IMR-90 (cell line): Measurements from ENCODE around the gene TSPYL1. TPM values are rescaled to one million over a fixed set of nuclear protein-coding genes. Genes with fewer than 3 reads are reported as not detected.
"Not testable (repeated sequence)": the region's sequence is repeated elsewhere in the genome, so short reads cannot be mapped to it uniquely, and the experiment has no call there.

ENCODE experiments used
- ATAC-seq: fragments of 200-7000 bp; cut with Tn5 transposase; 2 replicates; pipeline ENCODE4 v1.9.1; 2020; ENCODE audit warnings: low read depth, mild to moderate bottlenecking, moderate library complexity
- BruUV-seq: library from RNA; stranded (reverse); fragments of 400-500 nt; replicated peaks from 2 replicates; lab custom pipeline; 2021; lab: Mats Ljungman, UMichigan
- CTCF ChIA-PET: fragments of 300-600 bp; formaldehyde crosslinking; extraction: SDS; loops from one replicate; lab custom pipeline; 2021; ENCODE audit warnings: antibody characterized with exemption; lab: Yijun Ruan, JAX
- POLR2A ChIA-PET: fragments of 300-600 bp; sonication (Branson Sonifier 250); formaldehyde crosslinking; loops from one replicate; lab custom pipeline; 2022; ENCODE audit warnings: antibody characterized with exemption; ENCODE audit not compliant: unreplicated experiment; lab: Charles Lee
- DNase-seq: peaks from one replicate; pipeline ENCODE4 v3.0.0; 2013
- H2AFZ ChIP-seq: replicated peaks from 2 replicates; pipeline ENCODE3; 2013; ENCODE audit warnings: low read length, mild to moderate bottlenecking; ENCODE audit not compliant: poor library complexity
- H2AK5ac ChIP-seq: 2 replicates; pipeline ENCODE4 v1.6.1; 2013; ENCODE audit warnings: low read depth, low read length, inconsistent platforms
- H2AK9ac ChIP-seq: replicated peaks from 2 replicates; pipeline ENCODE3; 2013; ENCODE audit warnings: mild to moderate bottlenecking, low read depth, low read length, moderate library complexity; ENCODE audit not compliant: poor library complexity
- H2BK120ac ChIP-seq: 2 replicates; pipeline ENCODE4 v1.6.1; 2013; ENCODE audit warnings: low read depth, low read length, inconsistent platforms
- H2BK15ac ChIP-seq: 3 replicates; pipeline ENCODE4 v1.6.1; 2013; ENCODE audit warnings: low read depth, low read length, inconsistent platforms
- H2BK20ac ChIP-seq: 2 replicates; pipeline ENCODE4 v1.6.1; 2013; ENCODE audit warnings: low read depth, mild to moderate bottlenecking, inconsistent platforms, low read length, moderate library complexity
- H2BK5ac ChIP-seq: 2 replicates; pipeline ENCODE4 v1.6.1; 2013; ENCODE audit warnings: mild to moderate bottlenecking, low read depth, low read length, inconsistent platforms; ENCODE audit not compliant: poor library complexity, severe bottlenecking
- H3K14ac ChIP-seq: replicated peaks from 2 replicates; pipeline ENCODE4 v1.6.1; 2013; ENCODE audit warnings: low read depth, low read length, inconsistent platforms
- H3K18ac ChIP-seq: 2 replicates; pipeline ENCODE4 v1.6.1; 2013; ENCODE audit warnings: low read depth, low read length, control low read depth
- H3K23ac ChIP-seq: 2 replicates; pipeline ENCODE4 v1.6.1; 2013; ENCODE audit warnings: low read depth, low read length, inconsistent platforms
- H3K27ac ChIP-seq: 2 replicates; pipeline ENCODE4 v1.5.1; 2013; ENCODE audit warnings: mild to moderate bottlenecking, control low read depth, low read length; ENCODE audit not compliant: insufficient read depth
- H3K27me3 ChIP-seq: 2 replicates; pipeline ENCODE4 v1.6.1; 2013; ENCODE audit warnings: low read length; ENCODE audit not compliant: control insufficient read depth, insufficient read depth
- H3K36me3 ChIP-seq: 2 replicates; pipeline ENCODE4 v1.6.1; 2013; ENCODE audit warnings: low read length, mixed read lengths; ENCODE audit not compliant: control insufficient read depth, insufficient read depth
- H3K4ac ChIP-seq: 2 replicates; pipeline ENCODE4 v1.6.1; 2013; ENCODE audit warnings: low read depth, low read length, inconsistent platforms
- H3K4me1 ChIP-seq: 2 replicates; pipeline ENCODE4 v1.6.1; 2013; ENCODE audit warnings: low read length, mixed read lengths; ENCODE audit not compliant: control insufficient read depth, insufficient read depth
- H3K4me2 ChIP-seq: 2 replicates; pipeline ENCODE4 v1.6.1; 2013; ENCODE audit warnings: low read depth, mild to moderate bottlenecking, control low read depth, low read length, moderate library complexity
- H3K4me3 ChIP-seq: 2 replicates; pipeline ENCODE4 v1.5.1; 2013; ENCODE audit warnings: low read depth, mild to moderate bottlenecking, control low read depth, low read length, moderate library complexity; ENCODE audit not compliant: insufficient read depth
- H3K56ac ChIP-seq: 2 replicates; pipeline ENCODE4 v1.6.1; 2013; ENCODE audit warnings: low read length, inconsistent platforms; ENCODE audit not compliant: insufficient read depth; ENCODE audit errors: extremely low read depth
- H3K79me1 ChIP-seq, 2 experiments: 2 replicates each; pipeline ENCODE4 v1.6.1; 2013; ENCODE audit warnings: low read length in 2 of 2, inconsistent platforms in 1 of 2, low read depth in 1 of 2
- H3K9ac ChIP-seq: 2 replicates; pipeline ENCODE4 v1.6.1; 2013; ENCODE audit warnings: low read depth, low read length, control low read depth
- H3K9me1 ChIP-seq: 2 replicates; pipeline ENCODE4 v1.6.1; 2013; ENCODE audit warnings: low read length, inconsistent platforms; ENCODE audit not compliant: insufficient read depth
- H3K9me3 ChIP-seq: 2 replicates; pipeline ENCODE4 v1.6.1; 2013; ENCODE audit warnings: low read length; ENCODE audit not compliant: control insufficient read depth, insufficient read depth
- H4K20me1 ChIP-seq: 2 replicates; pipeline ENCODE4 v1.6.1; 2013; ENCODE audit warnings: low read length, inconsistent platforms; ENCODE audit not compliant: insufficient read depth
- H4K5ac ChIP-seq: 2 replicates; pipeline ENCODE4 v1.6.1; 2013; ENCODE audit warnings: mild to moderate bottlenecking, low read depth, low read length, control low read depth
- H4K8ac ChIP-seq, 2 experiments: 2 replicates each; pipeline ENCODE4 v1.6.1; 2013; ENCODE audit warnings: low read depth in 2 of 2, low read length in 2 of 2, control low read depth in 1 of 2, inconsistent platforms in 1 of 2
- H4K91ac ChIP-seq: 2 replicates; pipeline ENCODE4 v1.6.1; 2013; ENCODE audit warnings: low read depth, low read length, inconsistent platforms; ENCODE audit not compliant: insufficient read depth
- WGBS, 2 experiments: methylation state at CpG; one replicate each; pipeline versions ENCODE4 v1.1.5 to v1.1.7; 2013; ENCODE audit warnings: missing lambda C conversion rate in 2 of 2; ENCODE audit not compliant: insufficient read length in 1 of 2; ENCODE audit errors: extremely low coverage in 2 of 2; 5-methylcytosine and 5-hydroxymethylcytosine counted together
- dilution Hi-C: fragments of 300-500 bp; cut with HindIII; formaldehyde crosslinking; loops from one replicate; pipeline ENCODE4 v1.14.3; 2018; ENCODE audit warnings: low sequenced_read_pairs; ENCODE audit not compliant: unreplicated experiment
- in situ Hi-C: fragments of 300-500 bp; cut with MboI; formaldehyde crosslinking; loops from 3 replicates; pipeline ENCODE4 v1.14.3; 2019; ENCODE audit warnings: low sequenced_read_pairs, inconsistent platforms, mixed read lengths
- intact Hi-C: fragments of 100-400 bp; cut with micrococcal nuclease; formaldehyde crosslinking; loops from 2 replicates; pipeline ENCODE4 v1.10.0; 2022
- polyA plus RNA-seq, 3 experiments: library from polyadenylated mRNA; depleted of rRNA; stranded (reverse); fragments of >200 nt; gene quantifications; 2 replicates each; pipeline ENCODE4 v1.2.3, GENCODE V29; 2012; ENCODE audit warnings: low replicate concordance in 1 of 3
- total RNA-seq: library from RNA; depleted of rRNA; stranded (reverse); fragments of >200 nt; gene quantifications from 2 replicates; pipeline ENCODE4 v1.2.3, GENCODE V29; 2012

TSPYL1 gene
- total and polyA plus RNA-seq, 2 of the 4 experiments (the other 2 are of a cell fraction) = 32.4 to 111 TPM

GRCh38 chr6:116325634-116326132 is 46.0 kb upstream of the TSPYL1 start:
- H3K18ac ChIP-seq, H4K20me1 ChIP-seq, H3K79me1 ChIP-seq, H3K4ac ChIP-seq, H4K5ac ChIP-seq, H2AFZ ChIP-seq, H4K8ac ChIP-seq, H3K56ac ChIP-seq, CTCF ChIA-PET, H3K9me1 ChIP-seq, H3K4me1 ChIP-seq, dilution Hi-C loops, H3K4me3 ChIP-seq, H2BK20ac ChIP-seq, H2BK15ac ChIP-seq, H3K14ac ChIP-seq, ATAC-seq, H3K36me3 ChIP-seq, H3K9ac ChIP-seq, H3K27ac ChIP-seq, DNase-seq, H3K27me3 ChIP-seq, BruUV-seq, H3K9me3 ChIP-seq, H2AK9ac ChIP-seq, POLR2A ChIA-PET, H3K23ac ChIP-seq, intact Hi-C loops, H4K91ac ChIP-seq, H2BK120ac ChIP-seq, H3K4me2 ChIP-seq, in situ Hi-C loops, H2BK5ac ChIP-seq, H2AK5ac ChIP-seq: not testable (repeated sequence)
- WGBS, 2 experiments = no CpG with 5 or more reads among the region's 11 CpGs
